Right lung (tissue), 10 donors: ENCODE results near the gene SERPINA1. TPM values are rescaled to one million over a fixed set of nuclear protein-coding genes. Genes with fewer than 3 reads are reported as not detected.
"Not testable (repeated sequence)": the region's sequence is repeated elsewhere in the genome, so short reads cannot be mapped to it uniquely, and the experiment has no call there.

Source experiments
- DNase-seq, 2 donors: peaks; one replicate each; pipeline ENCODE4 v3.0.0-alpha.2; 2013
- long read RNA-seq, 8 donors: transcript quantifications; one replicate each; lab custom pipeline, GENCODE V29; 2026
- polyA plus RNA-seq, 5 donors: library from polyadenylated mRNA; unstranded; fragments of 120-200 nt; gene quantifications; one replicate each; pipeline versions ENCODE4 v1.2.1 to v1.2.3, GENCODE V29; 2013; ENCODE audit warnings: inconsistent platforms in 1 of 5, low replicate concordance in 1 of 5; ENCODE audit not compliant: insufficient read length in 5 of 5, insufficient read depth in 1 of 5

SERPINA1 gene
- polyA plus RNA-seq: 10 to 100 TPM in 1 of 5 donors, 1 to 10 TPM in 4; 4.6 to 98.6 (median 5.5) TPM
- long read RNA-seq, donor 1, transcript SERPINA1-202 (5 exons, 1,622 nt): major isoform, 6 of 13 reads
- long read RNA-seq, donor 1, partial matches to known transcripts: 6 of 13 reads
- long read RNA-seq, donor 1, other reads (novel, unspliced or antisense): 0 of 13 reads
- long read RNA-seq, donor 2, partial matches to known transcripts: 0 of 1 reads
- long read RNA-seq, donor 2, other reads (novel, unspliced or antisense): 0 of 1 reads
- long read RNA-seq, donor 3, partial matches to known transcripts: 0 of 1 reads
- long read RNA-seq, donor 3, other reads (novel, unspliced or antisense): 0 of 1 reads
- long read RNA-seq, donor 4, partial matches to known transcripts: 0 of 2 reads
- long read RNA-seq, donor 4, other reads (novel, unspliced or antisense): 0 of 2 reads
- long read RNA-seq, donor 5, transcript SERPINA1-202 (5 exons, 1,622 nt): major isoform, 42 of 146 reads
- long read RNA-seq, donor 5, partial matches to known transcripts: 102 of 146 reads
- long read RNA-seq, donor 5, other reads (novel, unspliced or antisense): 0 of 146 reads
- long read RNA-seq, donor 6, partial matches to known transcripts: 7 of 11 reads
- long read RNA-seq, donor 6, other reads (novel, unspliced or antisense): 0 of 11 reads
- long read RNA-seq, donor 7, partial matches to known transcripts: 0 of 3 reads
- long read RNA-seq, donor 7, other reads (novel, unspliced or antisense): 0 of 3 reads
- long read RNA-seq, donor 8, partial matches to known transcripts: 0 of 1 reads
- long read RNA-seq, donor 8, other reads (novel, unspliced or antisense): 0 of 1 reads

DNA sequence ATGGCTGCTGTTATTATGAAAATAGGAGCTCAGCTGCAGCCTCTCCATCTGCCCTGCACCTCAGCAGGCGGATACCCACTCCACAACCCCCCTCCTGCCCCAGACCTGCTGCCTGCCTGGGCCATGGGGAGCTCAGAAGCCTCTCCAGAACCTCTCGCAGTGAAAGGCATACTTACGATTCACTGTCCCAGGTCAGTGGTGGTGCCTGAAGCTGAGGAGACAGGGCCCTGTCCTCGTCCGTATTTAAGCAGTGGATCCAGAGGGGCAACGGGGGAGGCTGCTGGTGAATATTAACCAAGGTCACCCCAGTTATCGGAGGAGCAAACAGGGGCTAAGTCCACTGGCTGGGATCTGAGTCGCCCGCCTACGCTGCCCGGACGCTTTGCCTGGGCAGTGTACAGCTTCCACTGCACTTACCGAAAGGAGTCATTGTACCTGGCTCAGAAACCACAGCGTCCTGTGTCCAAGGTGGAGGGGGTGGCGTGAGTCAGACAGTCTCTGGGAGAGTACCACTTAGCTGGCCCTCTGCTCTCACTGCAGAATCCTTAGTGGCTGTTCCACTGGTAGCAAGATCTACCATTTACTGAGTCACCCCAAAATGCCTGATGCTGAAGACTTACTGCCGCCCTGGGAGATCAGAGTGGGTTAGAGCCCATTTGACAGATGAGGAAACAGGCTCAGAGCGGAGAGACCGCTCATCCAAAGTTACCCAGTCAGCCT lies at the start of gene SERPINA1:
Gene SERPINA1 (minus strand): TSS at position 219 of the 720 bp plus-strand sequence. CDS start 5,365 bp downstream, outside the sequence.
- no peak for DNase-seq

DNA sequence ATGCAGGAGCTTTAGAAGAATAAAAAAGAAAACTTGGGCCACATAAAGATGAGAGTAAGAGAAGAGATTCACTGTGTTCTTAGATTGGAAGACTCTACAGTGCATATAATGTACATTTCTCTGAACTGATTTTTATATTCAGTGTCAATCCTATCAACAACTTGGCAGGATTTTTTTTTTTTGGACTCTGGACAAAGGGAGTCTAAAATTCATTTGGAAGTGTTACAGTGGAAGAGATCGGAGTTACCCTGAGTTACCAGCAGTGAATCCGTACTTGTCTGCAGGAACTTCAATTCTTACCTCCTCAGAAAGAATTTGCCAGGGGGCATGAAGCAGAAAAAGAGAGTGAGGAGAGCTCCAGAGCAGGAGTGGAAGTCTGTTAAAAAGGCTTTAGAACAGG lies 40.2 kb upstream of the SERPINA1 start:
- no peak for DNase-seq

DNA sequence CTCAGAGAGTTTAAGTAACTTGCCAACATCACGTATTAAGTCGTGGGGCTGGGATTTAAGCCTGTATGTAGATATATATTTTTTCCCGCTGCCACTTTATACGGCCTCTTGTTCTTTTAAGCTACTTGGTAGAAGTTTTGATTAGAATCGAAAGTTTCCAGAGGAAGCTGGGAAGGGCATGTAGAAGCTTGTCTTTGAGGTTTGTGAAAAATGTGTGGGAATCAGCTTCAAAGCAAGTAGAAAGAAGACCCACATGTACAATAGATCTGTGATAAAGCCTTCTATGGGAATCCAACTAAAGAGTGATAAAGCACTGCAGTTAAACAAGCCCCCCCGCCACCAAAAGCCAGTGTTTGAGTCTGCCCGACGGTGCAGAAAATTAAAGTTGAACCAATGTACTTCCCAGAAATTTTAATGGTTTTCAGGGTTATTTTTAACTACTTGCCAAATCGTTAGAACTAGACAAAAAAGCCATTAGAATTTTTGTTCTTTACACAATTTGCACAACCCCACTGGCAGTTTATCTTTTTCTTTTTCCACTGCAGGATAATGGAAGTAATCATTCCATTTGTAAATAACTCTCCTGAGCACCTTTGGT lies 38.7 kb upstream of the SERPINA1 start:
- DNase-seq: no peak

GRCh38 chr14:94426526-94426925 lies 38.1 kb upstream of the SERPINA1 start:
- DNase-seq: no peak

- DNase-seq: no peak
These were observed 36.0 kb upstream of the SERPINA1 start for GRCh38 chr14:94424371-94424770.

GRCh38 chr14:94423453-94424056 lies 35.2 kb upstream of the SERPINA1 start:
- DNase-seq: peak; percentile 31 to 46

DNA sequence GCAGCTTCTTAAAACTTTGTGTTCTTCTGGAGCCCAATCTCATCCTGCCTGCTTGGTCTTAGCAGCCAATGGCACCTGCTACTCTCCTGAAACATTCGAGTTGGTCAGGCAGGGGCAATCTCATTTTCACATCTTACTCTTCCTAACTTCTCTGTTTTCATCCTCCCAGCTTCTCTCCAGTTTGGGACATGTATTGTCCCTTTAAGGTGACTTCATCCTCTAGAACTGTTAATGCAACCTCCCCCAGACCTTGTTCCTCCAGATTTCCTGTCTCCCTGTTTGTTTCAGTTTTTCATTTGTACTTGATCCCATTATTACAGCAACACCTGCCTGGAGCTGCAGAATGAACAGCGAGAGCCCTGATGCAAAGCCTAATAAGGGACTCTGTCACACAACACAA lies 32.9 kb upstream of the SERPINA1 start:
- DNase-seq: no peak

GRCh38 chr14:94417497-94418205 lies 29.2 kb upstream of the SERPINA1 start:
- DNase-seq: not testable (repeated sequence)

- no peak for DNase-seq
These were observed 24.6 kb upstream of the SERPINA1 start for GRCh38 chr14:94412671-94413638.

DNA sequence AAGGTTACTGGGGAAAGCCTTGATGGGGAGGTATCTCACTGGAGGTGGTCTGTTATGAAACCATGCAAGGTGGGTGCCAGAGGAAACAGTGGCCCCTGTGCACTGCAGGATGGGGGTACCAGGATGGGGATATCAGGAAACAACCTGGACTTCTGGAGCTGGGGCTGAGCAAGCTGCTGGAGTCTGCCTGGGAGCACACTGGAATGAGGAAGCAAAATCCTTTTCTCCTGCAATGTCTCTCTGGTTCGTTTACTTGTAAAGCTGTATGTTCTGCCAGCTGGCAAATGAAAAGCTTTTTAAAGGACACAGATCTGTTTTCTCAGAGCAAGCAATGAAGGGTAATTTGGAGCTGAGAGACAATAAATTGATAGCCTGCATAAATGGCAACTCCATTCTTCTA lies 23.2 kb upstream of the SERPINA1 start:
- DNase-seq: no peak

- not testable (repeated sequence) for DNase-seq
These were observed 21.0 kb upstream of the SERPINA1 start for GRCh38 chr14:94409430-94409829.

DNA sequence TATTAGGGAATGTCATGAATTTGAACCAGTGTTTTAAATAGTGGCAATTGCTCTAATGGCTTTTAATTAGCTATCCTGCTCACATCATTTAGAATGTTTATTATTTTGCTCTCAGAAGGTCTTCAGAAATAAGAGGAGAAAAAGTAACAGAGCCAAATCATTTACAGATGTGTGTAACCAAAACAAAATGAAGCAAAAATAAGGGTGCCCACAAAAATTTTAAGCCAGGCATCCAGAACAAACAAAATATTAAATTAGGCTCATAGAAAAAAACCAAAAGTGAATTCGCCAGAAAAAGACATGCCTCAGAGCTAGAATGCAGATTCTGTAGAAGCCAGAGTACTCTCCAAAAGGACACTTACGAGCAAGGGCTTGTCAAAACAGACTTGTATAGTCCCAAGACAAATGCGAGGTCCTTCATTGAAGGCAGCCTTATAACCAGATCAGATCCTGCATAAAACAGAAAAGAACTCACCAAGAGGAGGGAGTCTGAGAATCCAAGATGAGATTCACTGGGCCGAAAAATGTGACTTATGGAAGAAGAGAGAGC lies 20.2 kb upstream of the SERPINA1 start:
- DNase-seq: no peak

DNA sequence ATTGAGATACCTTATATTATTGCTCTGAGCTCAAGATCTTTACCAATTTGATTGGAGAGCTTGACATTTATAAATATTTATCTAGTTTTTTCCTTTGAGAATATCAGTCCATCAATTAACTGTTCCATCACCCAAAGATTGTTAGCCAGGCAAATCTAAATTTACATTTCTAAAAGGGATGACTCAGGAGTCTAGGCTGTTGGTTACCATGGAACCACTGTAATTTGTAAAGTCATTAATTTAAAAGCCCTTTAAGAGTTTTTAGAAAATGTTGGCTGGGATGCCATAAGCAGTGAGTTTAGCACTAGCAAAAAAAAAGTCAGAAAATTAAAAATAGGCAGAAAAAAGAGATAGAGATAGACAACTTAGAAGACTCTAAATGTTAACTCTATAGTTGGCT lies 19.5 kb upstream of the SERPINA1 start:
- DNase-seq: no peak

DNA sequence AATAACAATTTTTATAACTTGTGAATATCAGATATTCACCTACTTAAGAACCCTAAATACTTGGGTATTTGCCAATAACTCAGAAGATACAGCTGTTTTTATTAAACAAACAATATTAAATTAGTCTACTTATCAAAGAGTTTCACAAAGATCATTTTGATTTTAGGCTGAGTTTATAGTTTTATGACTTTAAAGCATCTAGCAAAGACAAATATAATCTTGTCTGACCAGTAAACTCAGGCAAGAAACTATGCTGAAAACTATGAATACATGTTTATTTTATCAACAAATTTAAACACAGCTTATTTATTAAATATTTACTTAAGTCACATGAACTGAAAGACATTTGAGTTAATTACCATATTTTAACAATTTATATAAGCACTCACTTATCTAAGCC lies 18.5 kb upstream of the SERPINA1 start:
- no peak for DNase-seq

GRCh38 chr14:94405486-94405885 lies 17.1 kb upstream of the SERPINA1 start:
- DNase-seq: no peak

DNA sequence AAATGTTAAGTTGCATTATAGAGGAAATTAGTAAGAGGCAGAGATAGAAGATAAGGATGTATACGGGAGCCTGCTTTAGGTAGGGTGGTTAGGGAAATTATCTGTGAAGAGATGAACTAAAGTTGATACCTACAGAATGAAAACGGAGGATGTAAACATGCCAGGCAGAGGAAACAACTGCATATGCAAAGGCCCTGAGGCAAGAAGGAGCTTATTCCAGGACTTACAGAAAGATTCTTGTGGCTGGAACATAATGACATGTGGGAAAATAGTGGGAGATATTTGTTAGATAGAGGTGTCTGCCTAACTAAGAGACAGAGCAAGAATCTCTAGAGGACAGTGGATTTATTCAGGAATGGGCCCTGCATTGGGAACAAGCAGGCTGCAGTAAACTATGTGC lies 16.2 kb upstream of the SERPINA1 start:
- DNase-seq: no peak

- no peak for DNase-seq
These were observed 15.0 kb upstream of the SERPINA1 start for GRCh38 chr14:94403312-94403932.

DNA sequence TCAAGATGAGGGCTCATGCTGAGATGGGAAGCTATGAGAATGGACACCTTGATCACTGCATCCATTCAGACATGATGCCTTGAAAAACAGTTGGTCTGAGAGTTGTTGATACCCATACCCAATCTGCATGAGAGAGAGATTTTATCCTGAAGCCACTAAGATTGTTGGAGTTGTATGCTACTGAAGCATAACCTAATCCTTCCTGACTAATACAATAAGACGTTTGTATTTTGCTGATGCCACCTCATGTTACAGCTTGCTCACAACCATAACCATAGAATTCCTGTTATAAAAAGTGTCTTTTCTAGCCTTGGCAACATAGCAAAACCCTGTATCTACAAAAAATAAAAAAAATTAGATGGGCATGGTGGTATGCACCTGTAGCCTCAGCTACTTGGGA lies 12.7 kb upstream of the SERPINA1 start:
- no peak for DNase-seq
